Endothelial cell of umbilical vein (primary cell): ENCODE data around the gene LAMB4. TPM values are rescaled to one million over a fixed set of nuclear protein-coding genes. Genes with fewer than 3 reads are reported as not detected.

Experiments
- BruUV-seq: library from RNA; stranded (reverse); fragments of 400-500 nt; replicated peaks from 2 replicates; lab custom pipeline; 2021; lab: Mats Ljungman, UMichigan
- CTCF ChIA-PET: fragments of 300-600, 350-600 bp; sonication (Branson Sonifier 250); formaldehyde crosslinking; loops from one replicate; lab custom pipeline; 2021; ENCODE audit warnings: antibody characterized with exemption, inconsistent platforms; lab: Charles Lee
- POLR2A ChIA-PET: fragments of 300-600, 350-600 bp; sonication (Branson Sonifier 250); formaldehyde crosslinking; loops from one replicate; lab custom pipeline; 2021; ENCODE audit warnings: antibody characterized with exemption, inconsistent platforms; lab: Charles Lee
- DNase-seq: peaks from one replicate; pipeline ENCODE4 v3.0.0-alpha.2; 2011; ENCODE audit warnings: low read depth, low spot score
- FAIRE-seq: peaks from 2 replicates; lab custom pipeline; 2011; peaks lifted over from hg19 to GRCh38; lab: Jason Lieb, UNC
- H2AFZ ChIP-seq: 2 replicates; pipeline ENCODE4 v1.6.0; 2012; ENCODE audit warnings: low read depth, low read length, control low read depth, inconsistent platforms
- H3K27ac ChIP-seq: 2 replicates; pipeline ENCODE4 v1.5.1; 2011; ENCODE audit warnings: low read depth, mild to moderate bottlenecking, control low read depth, low read length, moderate library complexity; ENCODE audit not compliant: insufficient read depth
- H3K27me3 ChIP-seq, 2 experiments: 2 replicates each; pipeline versions ENCODE4 v1.6.0 to v1.6.1; 2011; ENCODE audit warnings: low read length in 2 of 2, mixed read lengths in 1 of 2; ENCODE audit not compliant: control insufficient read depth in 2 of 2, insufficient read depth in 2 of 2
- H3K36me3 ChIP-seq, 2 experiments: 2 replicates in 1 of 2; 3 replicates in 1 of 2; pipeline ENCODE4 v1.5.1; 2011; ENCODE audit warnings: low read length in 2 of 2, mild to moderate bottlenecking in 1 of 2, moderate library complexity in 1 of 2; ENCODE audit not compliant: control insufficient read depth in 2 of 2, insufficient read depth in 2 of 2; ENCODE audit errors: extremely low read depth in 1 of 2
- H3K4me1 ChIP-seq: 3 replicates; pipeline ENCODE4 v1.5.1; 2011; ENCODE audit warnings: mild to moderate bottlenecking, low read length; ENCODE audit not compliant: control insufficient read depth, insufficient read depth; ENCODE audit errors: extremely low read depth
- H3K4me2 ChIP-seq: 2 replicates; pipeline ENCODE4 v1.6.1; 2011; ENCODE audit warnings: low read length, control low read depth, mixed read lengths; ENCODE audit not compliant: insufficient read depth
- H3K4me3 ChIP-seq, 3 experiments: fragments of 200-600 bp in 1 of 3; sonication (generic), shearing (Covaris generic) in 1 of 3; replicated peaks in 1 of 3; 2 replicates each; pipeline ENCODE4 v1.5.1; 2011 to 2016; ENCODE audit warnings: control low read depth in 3 of 3, low read length in 3 of 3, mild to moderate bottlenecking in 2 of 3, inconsistent platforms in 1 of 3, low read depth in 1 of 3, moderate library complexity in 1 of 3; ENCODE audit not compliant: insufficient read depth in 1 of 3
- H3K79me2 ChIP-seq: 2 replicates; pipeline ENCODE4 v1.6.0; 2012; ENCODE audit warnings: low read length, inconsistent platforms; ENCODE audit not compliant: control insufficient read depth, insufficient read depth
- H3K9ac ChIP-seq: replicated peaks from 2 replicates; pipeline ENCODE3; 2011; ENCODE audit warnings: low read length, control low read depth; ENCODE audit not compliant: insufficient read depth; ENCODE audit errors: extremely low read depth
- H3K9me1 ChIP-seq: replicated peaks from 3 replicates; pipeline ENCODE4 v1.6.0; 2011; ENCODE audit warnings: mild to moderate bottlenecking, low read length; ENCODE audit not compliant: control insufficient read depth, insufficient read depth; ENCODE audit errors: extremely low read depth
- H3K9me3 ChIP-seq: replicated peaks from 2 replicates; pipeline ENCODE4 v1.5.1; 2012; ENCODE audit warnings: low read length, inconsistent platforms; ENCODE audit not compliant: control insufficient read depth, insufficient read depth
- H4K20me1 ChIP-seq: replicated peaks from 2 replicates; pipeline ENCODE3; 2011; ENCODE audit warnings: mild to moderate bottlenecking, low read length; ENCODE audit not compliant: control insufficient read depth, insufficient read depth; ENCODE audit errors: extremely low read depth
- FOS ChIP-seq: IDR thresholded peaks from 2 replicates; pipeline ENCODE4 v1.6.1; 2011; ENCODE audit warnings: mild to moderate bottlenecking, low read length, moderate library complexity, borderline replicate concordance; ENCODE audit not compliant: insufficient read depth
- GATA2 ChIP-seq: IDR thresholded peaks from 2 replicates; pipeline ENCODE4 v1.7.0; 2011; ENCODE audit warnings: low read depth, mild to moderate bottlenecking, moderate library complexity, mixed read lengths, low read length; ENCODE audit not compliant: insufficient read length, insufficient read depth
- JUN ChIP-seq: IDR thresholded peaks from 2 replicates; pipeline ENCODE4 v1.6.1; 2011; ENCODE audit warnings: borderline replicate concordance, low read depth; ENCODE audit not compliant: insufficient read length, insufficient read depth
- MYC ChIP-seq: IDR thresholded peaks from one replicate; pipeline ENCODE4 v1.6.1; 2011; ENCODE audit warnings: mild to moderate bottlenecking, low read depth, low read length
- POLR2A ChIP-seq: IDR thresholded peaks from 2 replicates; pipeline ENCODE4 v1.6.1; 2012; ENCODE audit warnings: low read depth, mild to moderate bottlenecking, control low read depth, low read length
- POLR2AphosphoS5 ChIP-seq: IDR thresholded peaks from 2 replicates; pipeline ENCODE4 v1.6.1; 2012; ENCODE audit warnings: low read depth, mild to moderate bottlenecking, control low read depth, low read length, moderate library complexity; ENCODE audit not compliant: insufficient read depth
- dilution Hi-C: fragments of 300-500 bp; cut with MboI; formaldehyde crosslinking; loops from one replicate; pipeline ENCODE4 v1.15.0; 2019; ENCODE audit warnings: low sequenced_read_pairs; ENCODE audit not compliant: extremely low pct_ligation_motif_present
- intact Hi-C: fragments of 100-400 bp; cut with micrococcal nuclease; formaldehyde crosslinking; loops from one replicate; pipeline ENCODE4 v1.10.0; 2022
- polyA plus RNA-seq, 4 experiments: library from polyadenylated mRNA; depleted of rRNA in 3 of 4; stranded (reverse) in 3 of 4; unstranded in 1 of 4; fragments of >200 nt; gene quantifications; 2 replicates each; pipeline versions ENCODE4 v1.2.1 to v1.2.3, GENCODE V29; 2011 to 2012; ENCODE audit warnings: missing spikeins in 1 of 4
- total RNA-seq: library from RNA; stranded (reverse); gene quantifications from 2 replicates; pipeline ENCODE4 v1.2.3, GENCODE V29; 2021
- TF ChIP-seq, protein P1 (sequence below): IDR thresholded peaks from 2 replicates; pipeline ENCODE4 v1.6.1; 2011; ENCODE audit not compliant: insufficient read depth, insufficient read length
- TF ChIP-seq, protein P2 (sequence below), 2 donors: IDR thresholded peaks; 1 replicate in 1 of 2; 2 replicates in 1 of 2; pipeline ENCODE4 v1.5.1; 2011; ENCODE audit warnings: low read length in 2 of 2, mild to moderate bottlenecking in 2 of 2, moderate library complexity in 2 of 2, control low read depth in 1 of 2, inconsistent platforms in 1 of 2, low read depth in 1 of 2; ENCODE audit not compliant: insufficient read depth in 1 of 2; ENCODE audit errors: extremely low read depth in 1 of 2

The LAMB4 gene
- total and polyA plus RNA-seq, 2 donors (not counting 3 experiments of a cell fraction or from before 2014, with no cell fraction given), result 0.15 to 0.20 TPM

DNA sequence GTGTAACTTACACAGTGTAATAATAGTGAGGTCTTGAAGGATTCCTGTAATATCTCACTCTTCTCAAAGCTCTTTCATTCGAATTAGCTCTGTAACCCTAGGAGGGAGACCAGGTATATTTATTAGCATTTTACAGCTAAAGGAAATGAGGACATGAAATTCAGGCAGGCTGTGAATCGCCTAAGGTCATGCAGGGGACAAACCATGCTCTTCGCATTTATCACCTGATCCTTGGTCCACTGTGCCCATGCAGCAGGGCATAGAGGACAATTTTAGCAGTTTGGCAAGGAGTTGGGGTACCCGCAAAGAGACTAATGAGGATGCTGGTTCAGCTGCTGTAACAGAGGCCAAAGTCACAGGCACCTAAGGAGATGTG is 112.4 kb downstream of the LAMB4 start:
- DNase-seq (no peak), FAIRE-seq (no peak)
- dilution Hi-C loops, result no loop called here
- Histone ChIP-seq H4K20me1 (no peaks in the 10 kb centered on the region), H3K9me3 (no peaks in the 10 kb centered on the region), H3K4me2 (no peak overlapping the region), H3K27me3 (no peaks in the 10 kb centered on the region), H3K36me3 (no peaks in the 10 kb centered on the region), H3K4me3 (no peak overlapping the region), H2AFZ (no peak overlapping the region), H3K9ac (no peak overlapping the region), H3K9me1 (no peaks in the 10 kb centered on the region), H3K4me1 (peaks cover 62% of the 10 kb centered on the region), H3K79me2 (no peaks in the 10 kb centered on the region), H3K27ac (no peak overlapping the region)
- intact Hi-C loops, result loop anchor here (10.0 kb wide), 1 partner anchor 277 kb away; no protein-coding TSS in a partner anchor
- CTCF ChIA-PET, result interaction anchor here (1.2 to 9.6 kb wide), 7 partner anchors 18 to 128 kb away, joined by 3 to 284 read pairs (median 8); partner anchors contain the start of gene LAMB1
- TF ChIP-seq, protein P1, sequence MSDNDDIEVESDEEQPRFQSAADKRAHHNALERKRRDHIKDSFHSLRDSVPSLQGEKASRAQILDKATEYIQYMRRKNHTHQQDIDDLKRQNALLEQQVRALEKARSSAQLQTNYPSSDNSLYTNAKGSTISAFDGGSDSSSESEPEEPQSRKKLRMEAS, result no peak
- TF ChIP-seq, protein P2, sequence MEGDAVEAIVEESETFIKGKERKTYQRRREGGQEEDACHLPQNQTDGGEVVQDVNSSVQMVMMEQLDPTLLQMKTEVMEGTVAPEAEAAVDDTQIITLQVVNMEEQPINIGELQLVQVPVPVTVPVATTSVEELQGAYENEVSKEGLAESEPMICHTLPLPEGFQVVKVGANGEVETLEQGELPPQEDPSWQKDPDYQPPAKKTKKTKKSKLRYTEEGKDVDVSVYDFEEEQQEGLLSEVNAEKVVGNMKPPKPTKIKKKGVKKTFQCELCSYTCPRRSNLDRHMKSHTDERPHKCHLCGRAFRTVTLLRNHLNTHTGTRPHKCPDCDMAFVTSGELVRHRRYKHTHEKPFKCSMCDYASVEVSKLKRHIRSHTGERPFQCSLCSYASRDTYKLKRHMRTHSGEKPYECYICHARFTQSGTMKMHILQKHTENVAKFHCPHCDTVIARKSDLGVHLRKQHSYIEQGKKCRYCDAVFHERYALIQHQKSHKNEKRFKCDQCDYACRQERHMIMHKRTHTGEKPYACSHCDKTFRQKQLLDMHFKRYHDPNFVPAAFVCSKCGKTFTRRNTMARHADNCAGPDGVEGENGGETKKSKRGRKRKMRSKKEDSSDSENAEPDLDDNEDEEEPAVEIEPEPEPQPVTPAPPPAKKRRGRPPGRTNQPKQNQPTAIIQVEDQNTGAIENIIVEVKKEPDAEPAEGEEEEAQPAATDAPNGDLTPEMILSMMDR (IDR thresholded peaks at IDR 0.05; ENCODE audit: extremely low read depth in 1 of 2, insufficient read depth in 1 of 2, low read depth in 1 of 2, low read length in 2 of 2), result no peak
- TF ChIP-seq POLR2A (no peak), FOS (no peak), GATA2 (no peak), JUN (no peak), POLR2AphosphoS5 (no peak), MYC (no peak)
- BruUV-seq, result no TSS peak
- POLR2A ChIA-PET, result interaction anchor here (4.6 kb wide), 1 partner anchor 15 kb away, joined by 49 read pairs; the partner anchor contains the start of gene LAMB1
